Neuronal stem cell (in vitro differentiated cells): ENCODE results near the gene RFX1.
"Not testable (repeated sequence)": the region's sequence is repeated elsewhere in the genome, so short reads cannot be mapped to it uniquely, and the experiment has no call there.

Source experiments
- DNase-seq: peaks from one replicate; pipeline ENCODE4 v3.0.0-alpha.2; 2013; ENCODE audit warnings: low spot score
- H2AFZ ChIP-seq: one replicate; pipeline ENCODE4 v1.6.1; 2013; ENCODE audit warnings: mild to moderate bottlenecking, low read length, inconsistent platforms
- H2AK5ac ChIP-seq: 2 replicates; pipeline ENCODE4 v1.6.1; 2013; ENCODE audit warnings: low read depth, mild to moderate bottlenecking, inconsistent platforms, low read length, moderate library complexity, mixed read lengths
- H2BK120ac ChIP-seq: 2 replicates; pipeline ENCODE4 v1.6.1; 2013; ENCODE audit warnings: low read depth, mild to moderate bottlenecking, inconsistent platforms, low read length, moderate library complexity, mixed read lengths
- H2BK12ac ChIP-seq: one replicate; pipeline ENCODE4 v1.6.1; 2013; ENCODE audit warnings: low read length, inconsistent platforms
- H2BK15ac ChIP-seq: 2 replicates; pipeline ENCODE4 v1.6.1; 2013; ENCODE audit warnings: mild to moderate bottlenecking, low read length, inconsistent platforms, mixed read lengths
- H2BK5ac ChIP-seq: one replicate; pipeline ENCODE4 v1.6.1; 2013; ENCODE audit warnings: inconsistent platforms, mild to moderate bottlenecking, low read length, moderate library complexity
- H3K14ac ChIP-seq: one replicate; pipeline ENCODE4 v1.6.1; 2013; ENCODE audit warnings: low read length, inconsistent platforms
- H3K18ac ChIP-seq: 2 replicates; pipeline ENCODE4 v1.6.1; 2013; ENCODE audit warnings: low read length, inconsistent platforms
- H3K23ac ChIP-seq: 2 replicates; pipeline ENCODE4 v1.6.1; 2013; ENCODE audit warnings: low read depth, mild to moderate bottlenecking, mixed read lengths, low read length, inconsistent platforms; ENCODE audit not compliant: poor library complexity
- H3K27ac ChIP-seq: replicated peaks from 3 replicates; pipeline ENCODE4 v1.5.1; 2013; ENCODE audit warnings: low read length, inconsistent platforms
- H3K27me3 ChIP-seq, 3 experiments: 2 replicates each; pipeline ENCODE4 v1.6.1; 2013; ENCODE audit warnings: low read length in 3 of 3, mild to moderate bottlenecking in 2 of 3, inconsistent platforms in 1 of 3, low read depth in 1 of 3, mixed read lengths in 1 of 3, moderate library complexity in 1 of 3; ENCODE audit not compliant: control insufficient read depth in 3 of 3, insufficient read depth in 3 of 3
- H3K36me3 ChIP-seq, 2 donors: replicated peaks in 1 of 2; 2 replicates each; pipeline ENCODE4 v1.6.1; 2013; ENCODE audit warnings: low read length in 2 of 2; ENCODE audit not compliant: control insufficient read depth in 2 of 2, insufficient read depth in 2 of 2
- H3K4ac ChIP-seq: 2 replicates; pipeline ENCODE4 v1.6.1; 2013; ENCODE audit warnings: inconsistent platforms, mild to moderate bottlenecking, low read length, moderate library complexity
- H3K4me1 ChIP-seq, 2 donors: 1 replicate in 1 of 2; 2 replicates in 1 of 2; pipeline ENCODE4 v1.6.1; 2013; ENCODE audit warnings: low read length in 2 of 2, low read depth in 1 of 2; ENCODE audit not compliant: control insufficient read depth in 2 of 2, insufficient read depth in 1 of 2
- H3K4me2 ChIP-seq: one replicate; pipeline ENCODE4 v1.6.1; 2013; ENCODE audit warnings: mild to moderate bottlenecking, low read length, inconsistent platforms; ENCODE audit not compliant: insufficient read depth, poor library complexity, severe bottlenecking
- H3K4me3 ChIP-seq, 2 donors: 2 replicates each; pipeline ENCODE4 v1.5.1; 2013; ENCODE audit warnings: low read length in 2 of 2, mild to moderate bottlenecking in 2 of 2, inconsistent platforms in 1 of 2, moderate library complexity in 1 of 2
- H3K79me1 ChIP-seq: one replicate; pipeline ENCODE4 v1.6.1; 2013; ENCODE audit warnings: low read depth, mild to moderate bottlenecking, inconsistent platforms, low read length, moderate library complexity
- H3K9ac ChIP-seq: one replicate; pipeline ENCODE4 v1.6.1; 2013; ENCODE audit warnings: mild to moderate bottlenecking, low read depth, low read length, inconsistent platforms; ENCODE audit not compliant: poor library complexity
- H3K9me3 ChIP-seq, 2 donors: replicated peaks in 1 of 2; 2 replicates each; pipeline versions ENCODE3 to v1.6.1; 2013; ENCODE audit warnings: low read length in 2 of 2, mild to moderate bottlenecking in 2 of 2, inconsistent platforms in 1 of 2, low read depth in 1 of 2, mixed read lengths in 1 of 2, moderate library complexity in 1 of 2; ENCODE audit not compliant: control insufficient read depth in 2 of 2, insufficient read depth in 1 of 2
- H4K8ac ChIP-seq: one replicate; pipeline ENCODE4 v1.6.1; 2013; ENCODE audit warnings: low read depth, mild to moderate bottlenecking, inconsistent platforms, low read length, moderate library complexity
- H4K91ac ChIP-seq: one replicate; pipeline ENCODE4 v1.6.1; 2013; ENCODE audit warnings: low read length, low read depth, mild to moderate bottlenecking, inconsistent platforms; ENCODE audit not compliant: poor library complexity
- WGBS, 2 donors: extraction: QIAGEN DNeasy Blood & Tissue Kit; methylation state at CpG; one replicate each; pipeline ENCODE4 v1.1.7; 2013; ENCODE audit warnings: missing lambda C conversion rate in 2 of 2, mixed read lengths in 1 of 2; ENCODE audit not compliant: insufficient read length in 2 of 2, insufficient replicate concordance in 1 of 2; ENCODE audit errors: extremely low coverage in 2 of 2; 5-methylcytosine and 5-hydroxymethylcytosine counted together

RFX1 gene

GRCh38 chr19:13972368-13973155 lies 33.6 kb downstream of the RFX1 start:
- H3K4me2 ChIP-seq, result no peak overlapping the region

GRCh38 chr19:13971868-13972267 lies 34.3 kb downstream of the RFX1 start:
- not testable (repeated sequence) for H2AK5ac ChIP-seq, H2AFZ ChIP-seq, H3K27me3 ChIP-seq, H3K79me1 ChIP-seq, H3K9ac ChIP-seq, H2BK15ac ChIP-seq, H2BK5ac ChIP-seq, H3K4ac ChIP-seq, H2BK12ac ChIP-seq, H3K4me3 ChIP-seq, H3K4me1 ChIP-seq, H2BK120ac ChIP-seq, H3K4me2 ChIP-seq, H3K14ac ChIP-seq, H4K8ac ChIP-seq, H3K18ac ChIP-seq, H3K9me3 ChIP-seq, H3K27ac ChIP-seq, H3K23ac ChIP-seq, H4K91ac ChIP-seq, DNase-seq
- no CpG with 5 or more reads among the region's 15 CpGs for WGBS, 2 donors
- peaks cover 40 to 51% of the 10 kb centered on the region in 2 donors for H3K36me3 ChIP-seq

More at GRCh38 chr19:13972368-13973155, 33.6 kb downstream of the RFX1 start:
- peaks cover 0 to 3% of the 10 kb centered on the region in 2 donors for H3K4me1 ChIP-seq
- no peaks in the 10 kb centered on the region for H3K27me3 ChIP-seq
- H3K4me3 ChIP-seq, result no peak overlapping the region
- H2BK15ac ChIP-seq, result no peak overlapping the region
- H2BK12ac ChIP-seq, result peak overlapping the region; percentile 84
- no peak overlapping the region for H2AFZ ChIP-seq
- DNase-seq, result no peak
- H3K36me3 ChIP-seq, result peaks cover 37 to 45% of the 10 kb centered on the region in 2 donors
- WGBS, 2 donors, result no CpG with 5 or more reads among the region's 37 CpGs
- H3K9ac ChIP-seq, result no peak overlapping the region
- peak overlapping the region; percentile 63 for H2AK5ac ChIP-seq
- H2BK5ac ChIP-seq, result peak overlapping the region; percentile 39
- H3K4ac ChIP-seq, result no peak overlapping the region
- H3K27ac ChIP-seq, result no peak overlapping the region
- H3K9me3 ChIP-seq, result peaks cover 0 to 1% of the 10 kb centered on the region in 2 donors
- no peak overlapping the region for H4K8ac ChIP-seq
- no peak overlapping the region for H3K18ac ChIP-seq
- H2BK120ac ChIP-seq, result no peak overlapping the region
- H4K91ac ChIP-seq, result no peak overlapping the region
- peaks cover 5% of the 10 kb centered on the region for H3K79me1 ChIP-seq
- peak overlapping the region; percentile 31 for H3K23ac ChIP-seq
- H3K14ac ChIP-seq, result no peak overlapping the region

- no peak overlapping the region for H3K23ac ChIP-seq
- H3K36me3 ChIP-seq, result peaks cover 40 to 69% of the 10 kb centered on the region in 2 donors
- no peak overlapping the region for H3K4me2 ChIP-seq
- no peak overlapping the region for H2BK15ac ChIP-seq
- no peak overlapping the region for H3K4ac ChIP-seq
- H2BK5ac ChIP-seq, result no peak overlapping the region
- no peak overlapping the region for H2BK12ac ChIP-seq
- H3K18ac ChIP-seq, result no peak overlapping the region
- peaks cover 7% of the 10 kb centered on the region for H3K79me1 ChIP-seq
- peaks cover 0 to 3% of the 10 kb centered on the region in 2 donors for H3K4me1 ChIP-seq
- H3K14ac ChIP-seq, result no peak overlapping the region
- no peak overlapping the region for H4K91ac ChIP-seq
- H3K9ac ChIP-seq, result peak overlapping the region; percentile 44
- H2AK5ac ChIP-seq, result no peak overlapping the region
- DNase-seq, result no peak
- no peak overlapping the region for H2AFZ ChIP-seq
- H3K9me3 ChIP-seq, result peaks cover 0 to 1% of the 10 kb centered on the region in 2 donors
- no peak overlapping the region for H3K4me3 ChIP-seq
- H3K27me3 ChIP-seq, result no peaks in the 10 kb centered on the region
- H3K27ac ChIP-seq, result no peak overlapping the region
- H2BK120ac ChIP-seq, result no peak overlapping the region
- no peak overlapping the region for H4K8ac ChIP-seq
- WGBS, 2 donors, result no CpG with 5 or more reads among the region's 18 CpGs
Measured at GRCh38 chr19:13969897-13970296, 36.2 kb downstream of the RFX1 start.

DNA sequence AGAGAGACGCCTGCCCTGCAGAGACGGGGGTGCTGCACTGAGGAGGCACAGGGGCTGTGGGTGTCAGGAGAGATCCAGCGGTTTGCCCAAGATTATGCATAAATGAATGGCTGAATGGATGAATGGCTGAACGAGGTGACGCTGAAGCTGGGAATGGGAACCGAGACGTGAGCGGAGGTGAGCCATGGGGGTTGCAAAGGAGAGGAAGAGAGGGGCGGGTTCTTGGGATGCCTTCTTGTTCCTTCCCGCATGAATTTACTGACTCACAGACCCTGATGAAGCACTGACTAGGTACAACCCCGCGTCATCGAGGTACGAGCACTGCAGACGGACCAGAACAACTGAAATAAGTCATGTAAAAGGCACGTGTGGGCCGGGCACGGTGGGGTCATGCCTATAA lies 37.1 kb downstream of the RFX1 start:
- Histone ChIP-seq H3K23ac (no peak overlapping the region), H3K79me1 (peaks cover 7% of the 10 kb centered on the region), H2BK15ac (no peak overlapping the region), H3K4ac (no peak overlapping the region), H3K9me3 (no peaks in the 10 kb centered on the region), H2BK120ac (no peak overlapping the region), H2BK5ac (peak overlapping the region; percentile 53), H2BK12ac (no peak overlapping the region), H3K4me3 (no peak overlapping the region), H2AK5ac (no peak overlapping the region), H3K4me1 (no peaks in the 10 kb centered on the region), H3K4me2 (no peak overlapping the region), H3K14ac (no peak overlapping the region), H2AFZ (no peak overlapping the region), H3K27ac (no peak overlapping the region), H3K27me3 (no peaks in the 10 kb centered on the region), H3K36me3 (peaks cover 40 to 70% of the 10 kb centered on the region in 2 donors), H3K9ac (no peak overlapping the region), H4K91ac (no peak overlapping the region), H3K18ac (no peak overlapping the region), H4K8ac (no peak overlapping the region)
- DNase-seq, result no peak
- no CpG with 5 or more reads among the region's 18 CpGs for WGBS, 2 donors
